ENCODE measurements around the gene TLN1.

GRCh38 chr9:35653611-35654010 is 78.4 kb downstream of the TLN1 start:
- TF ChIP-seq, protein P1, sequence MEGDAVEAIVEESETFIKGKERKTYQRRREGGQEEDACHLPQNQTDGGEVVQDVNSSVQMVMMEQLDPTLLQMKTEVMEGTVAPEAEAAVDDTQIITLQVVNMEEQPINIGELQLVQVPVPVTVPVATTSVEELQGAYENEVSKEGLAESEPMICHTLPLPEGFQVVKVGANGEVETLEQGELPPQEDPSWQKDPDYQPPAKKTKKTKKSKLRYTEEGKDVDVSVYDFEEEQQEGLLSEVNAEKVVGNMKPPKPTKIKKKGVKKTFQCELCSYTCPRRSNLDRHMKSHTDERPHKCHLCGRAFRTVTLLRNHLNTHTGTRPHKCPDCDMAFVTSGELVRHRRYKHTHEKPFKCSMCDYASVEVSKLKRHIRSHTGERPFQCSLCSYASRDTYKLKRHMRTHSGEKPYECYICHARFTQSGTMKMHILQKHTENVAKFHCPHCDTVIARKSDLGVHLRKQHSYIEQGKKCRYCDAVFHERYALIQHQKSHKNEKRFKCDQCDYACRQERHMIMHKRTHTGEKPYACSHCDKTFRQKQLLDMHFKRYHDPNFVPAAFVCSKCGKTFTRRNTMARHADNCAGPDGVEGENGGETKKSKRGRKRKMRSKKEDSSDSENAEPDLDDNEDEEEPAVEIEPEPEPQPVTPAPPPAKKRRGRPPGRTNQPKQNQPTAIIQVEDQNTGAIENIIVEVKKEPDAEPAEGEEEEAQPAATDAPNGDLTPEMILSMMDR (conservative IDR thresholded peaks at IDR 0.05; ENCODE audit: low read depth, low read length), result no peak
- TF ChIP-seq CHD1 (IDR thresholded peaks at IDR 0.05; ENCODE audit: low read depth, low read length) (no peak), POLR2A (IDR thresholded peaks at IDR 0.05; ENCODE audit: low read depth, low read length) (no peak), NFE2L2 (IDR thresholded peaks at IDR 0.05; ENCODE audit: low read depth, low read length) (no peak), RAD21 (IDR thresholded peaks at IDR 0.05; ENCODE audit: low read length) (no peak)
